GM06990 (cell line): Measurements from ENCODE around the gene USF2.

Source experiments
- DNase-seq: peaks from one replicate; pipeline ENCODE4 v3.0.0-alpha.2; 2011; ENCODE audit not compliant: insufficient read length; ENCODE audit errors: extremely low read depth
- H3K27me3 ChIP-seq: replicated peaks from 2 replicates; pipeline ENCODE4 v1.6.0; 2011; ENCODE audit warnings: low read length; ENCODE audit not compliant: control insufficient read depth, insufficient read depth
- H3K36me3 ChIP-seq: 2 replicates; pipeline ENCODE4 v1.5.1; 2011; ENCODE audit warnings: low read length; ENCODE audit not compliant: control insufficient read depth, insufficient read depth
- H3K4me3 ChIP-seq: replicated peaks from 2 replicates; pipeline ENCODE4 v1.5.1; 2011; ENCODE audit warnings: low read depth, mild to moderate bottlenecking, control low read depth, low read length
- CTCF ChIP-seq: IDR thresholded peaks from 2 replicates; pipeline ENCODE4 v1.5.1; 2011; ENCODE audit warnings: low read length, control low read depth, mild to moderate bottlenecking, inconsistent platforms; ENCODE audit not compliant: insufficient read depth, poor library complexity, severe bottlenecking

The USF2 gene

GRCh38 chr19:35240327-35240726 lies 28.4 kb upstream of the USF2 start:
- Histone ChIP-seq H3K27me3 (no peaks in the 10 kb centered on the region), H3K4me3 (no peak overlapping the region), H3K36me3 (no peaks in the 10 kb centered on the region)
- no peak for DNase-seq
- TF ChIP-seq CTCF, result no peak

DNA sequence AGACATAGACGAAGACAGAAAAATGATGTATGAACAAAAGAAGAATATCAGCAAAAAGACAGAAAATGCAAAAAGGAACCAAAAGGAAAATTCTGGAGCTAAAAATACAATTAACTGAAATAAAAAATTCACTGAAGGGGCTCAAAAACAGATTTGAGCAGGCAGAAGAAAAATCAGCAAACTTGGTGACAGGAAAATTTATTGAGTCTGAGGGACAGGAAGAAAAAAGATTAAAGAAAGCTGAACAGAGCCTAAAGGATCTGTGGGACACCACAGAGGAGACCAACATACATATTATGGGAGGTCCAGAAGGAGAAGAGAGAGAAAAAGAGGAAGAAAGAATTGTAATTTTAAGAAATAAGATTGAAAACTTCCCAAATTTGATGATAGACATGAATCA lies 27.3 kb upstream of the USF2 start:
- no peaks in the 10 kb centered on the region for H3K36me3 ChIP-seq
- no peak for TF ChIP-seq CTCF
- no peaks in the 10 kb centered on the region for H3K27me3 ChIP-seq
- H3K4me3 ChIP-seq, result no peak overlapping the region
- DNase-seq, result no peak

DNA sequence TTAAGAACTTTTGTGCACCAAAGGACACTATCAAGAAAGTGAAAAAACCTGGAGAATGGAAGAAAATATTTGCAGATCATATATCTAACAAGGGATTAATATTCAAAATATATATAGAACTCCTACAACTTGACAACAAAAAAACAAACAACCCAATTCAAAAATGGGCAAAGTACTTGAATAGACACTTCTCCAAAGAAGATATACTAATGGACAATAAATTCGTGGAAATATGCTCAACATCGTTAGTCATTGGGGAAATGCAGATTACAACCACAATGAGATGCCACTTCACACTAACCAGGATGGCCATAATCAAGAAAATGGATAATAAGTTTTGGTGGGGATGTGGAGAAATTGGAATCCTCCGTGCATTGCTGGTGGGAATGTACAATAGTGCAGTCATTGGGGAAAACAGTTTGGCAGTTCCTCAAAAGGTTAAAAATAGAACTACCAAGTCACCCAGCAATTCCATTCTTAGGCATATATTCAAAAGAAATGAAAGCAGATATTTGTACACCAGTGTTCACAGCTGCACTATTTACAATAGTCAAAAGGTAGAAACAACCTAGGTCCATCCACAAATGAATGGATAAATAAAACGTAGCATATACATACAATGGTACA lies 22.2 kb upstream of the USF2 start:
- no peak for TF ChIP-seq CTCF
- Histone ChIP-seq H3K27me3 (no peaks in the 10 kb centered on the region), H3K36me3 (no peaks in the 10 kb centered on the region), H3K4me3 (no peak overlapping the region)
- no peak for DNase-seq

DNA sequence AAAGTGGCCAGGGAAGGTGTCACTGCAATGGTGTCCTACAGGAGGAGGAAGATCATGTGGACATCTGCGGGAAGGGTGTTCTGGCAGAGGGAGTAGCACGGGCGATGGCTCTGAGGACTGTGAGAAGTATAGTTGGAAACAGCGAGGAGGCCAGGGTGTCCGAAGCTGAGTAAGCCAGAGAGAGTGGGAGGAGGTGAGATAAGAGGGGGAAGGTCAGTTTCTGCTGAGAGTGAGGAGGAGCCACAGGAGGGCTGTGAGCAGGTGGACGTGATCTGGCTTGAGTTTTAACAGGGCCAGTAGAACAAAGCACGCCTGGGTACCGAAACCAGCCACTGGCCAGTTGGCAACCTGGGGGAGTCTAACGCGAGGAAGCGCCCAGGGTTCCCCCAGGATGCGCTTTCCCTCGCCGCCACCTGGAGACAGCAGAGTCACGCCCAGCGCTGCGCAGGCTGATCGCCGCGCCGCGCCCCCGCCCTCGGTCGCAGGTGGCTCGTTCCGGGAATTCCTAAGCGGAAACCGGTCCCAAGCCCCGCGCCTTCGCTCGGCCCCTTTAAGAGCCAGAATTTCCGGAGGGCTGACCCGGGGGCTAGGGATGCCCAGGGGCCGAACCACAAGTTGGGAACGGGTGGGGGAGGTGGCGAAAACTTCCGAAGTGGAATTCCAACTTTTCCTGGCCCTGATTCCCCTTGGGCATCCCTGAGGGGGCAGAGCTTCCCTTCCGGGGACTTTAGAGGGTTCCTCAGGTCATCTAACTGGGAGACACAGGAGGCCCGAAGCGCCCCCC lies 21.0 kb upstream of the USF2 start:
- no peaks in the 10 kb centered on the region for H3K27me3 ChIP-seq
- TF ChIP-seq CTCF, result peak; percentile 68
- DNase-seq, result peak; percentile 88
- H3K4me3 ChIP-seq, result peak overlapping the region; percentile 74
- no peaks in the 10 kb centered on the region; the same call in 1 of the 2 replicates for H3K36me3 ChIP-seq

GRCh38 chr19:35248310-35249145 lies 20.2 kb upstream of the USF2 start, which contains the start of gene LSR:
Gene LSR, plus strand, starts transcription at chr19:35249002. Its CDS starts 21 bp downstream, at chr19:35249023.
- peak; percentile 94 for DNase-seq
- Histone ChIP-seq H3K27me3 (no peaks in the 10 kb centered on the region), H3K4me3 (peak within 1 kb of the TSS; percentile 74), H3K36me3 (peaks cover 1% of the 10 kb centered on the region; the same call in 1 of the 2 replicates)
- no peak for TF ChIP-seq CTCF
